ENCODE data around the gene HECW1. TPM values are rescaled to one million over a fixed set of nuclear protein-coding genes. Genes with fewer than 3 reads are reported as not detected.

Gene HECW1
- total RNA-seq, 4 donors from 2014 or later = 1.2 to 3.9 (median 2.0) TPM

DNA sequence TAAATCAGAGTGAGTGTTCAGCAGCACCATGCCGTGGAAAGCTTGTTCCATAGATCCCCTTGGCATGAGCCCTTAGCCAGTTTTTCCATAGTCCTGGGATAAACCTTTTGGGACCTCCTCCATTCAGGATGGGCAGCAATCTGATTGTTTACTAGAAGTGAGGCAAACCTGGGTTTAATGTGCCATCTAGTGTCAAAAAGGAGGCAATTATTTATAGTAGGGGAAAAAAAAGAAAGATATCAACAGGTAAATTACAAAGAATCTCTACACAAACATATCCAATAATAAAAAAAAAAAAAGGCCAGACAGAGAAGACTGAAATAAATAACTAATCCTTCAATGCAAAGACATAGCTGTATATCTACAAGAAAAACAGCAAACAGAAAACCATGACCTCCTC is 241.5 kb downstream of the HECW1 start:
- DNase-seq (no peak), ATAC-seq (no peak)
- H3K27me3 ChIP-seq = no peaks in the 10 kb centered on the region
- no peak overlapping the region for H3K27ac ChIP-seq
- intact Hi-C loops (cut with DNase I; ENCODE audit: low total_unique reads) = no loop called here
- TF ChIP-seq, protein P1, sequence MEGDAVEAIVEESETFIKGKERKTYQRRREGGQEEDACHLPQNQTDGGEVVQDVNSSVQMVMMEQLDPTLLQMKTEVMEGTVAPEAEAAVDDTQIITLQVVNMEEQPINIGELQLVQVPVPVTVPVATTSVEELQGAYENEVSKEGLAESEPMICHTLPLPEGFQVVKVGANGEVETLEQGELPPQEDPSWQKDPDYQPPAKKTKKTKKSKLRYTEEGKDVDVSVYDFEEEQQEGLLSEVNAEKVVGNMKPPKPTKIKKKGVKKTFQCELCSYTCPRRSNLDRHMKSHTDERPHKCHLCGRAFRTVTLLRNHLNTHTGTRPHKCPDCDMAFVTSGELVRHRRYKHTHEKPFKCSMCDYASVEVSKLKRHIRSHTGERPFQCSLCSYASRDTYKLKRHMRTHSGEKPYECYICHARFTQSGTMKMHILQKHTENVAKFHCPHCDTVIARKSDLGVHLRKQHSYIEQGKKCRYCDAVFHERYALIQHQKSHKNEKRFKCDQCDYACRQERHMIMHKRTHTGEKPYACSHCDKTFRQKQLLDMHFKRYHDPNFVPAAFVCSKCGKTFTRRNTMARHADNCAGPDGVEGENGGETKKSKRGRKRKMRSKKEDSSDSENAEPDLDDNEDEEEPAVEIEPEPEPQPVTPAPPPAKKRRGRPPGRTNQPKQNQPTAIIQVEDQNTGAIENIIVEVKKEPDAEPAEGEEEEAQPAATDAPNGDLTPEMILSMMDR (IDR thresholded peaks at IDR 0.05 in 4 of 5, conservative IDR thresholded peaks at IDR 0.05 in 1 of 5) = no peak
- no peak for TF ChIP-seq POLR2A (IDR thresholded peaks at IDR 0.05)
- no peaks in the 10 kb centered on the region for H3K36me3 ChIP-seq
- in situ Hi-C loops (cut with MboI; ENCODE audit: low sequenced_read_pairs in 4 of 4) = no loop called here
- H3K4me1 ChIP-seq = no peaks in the 10 kb centered on the region
- no peak overlapping the region for H3K4me3 ChIP-seq
- no peaks in the 10 kb centered on the region for H3K9me3 ChIP-seq

DNA sequence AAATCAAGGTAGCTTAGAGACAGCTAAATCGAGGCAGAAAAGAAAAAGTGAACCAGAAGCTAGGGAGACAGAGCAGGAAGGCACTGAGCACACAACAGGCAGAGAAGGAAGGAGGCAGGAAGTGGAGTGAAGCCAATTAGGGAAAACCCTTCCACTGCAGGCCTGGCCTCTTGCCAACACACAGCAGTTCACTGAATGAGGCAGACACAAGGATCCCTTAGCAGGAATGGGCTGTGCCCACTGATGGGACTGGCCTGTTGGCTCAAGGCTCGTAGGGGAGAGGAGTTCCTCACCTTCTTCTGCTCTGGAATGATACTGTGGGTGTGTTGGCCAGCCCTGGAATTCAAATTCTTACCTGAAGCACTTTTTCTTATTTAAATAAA is 250.2 kb downstream of the HECW1 start:
- DNase-seq = no peak
- no peaks in the 10 kb centered on the region for H3K27me3 ChIP-seq
- in situ Hi-C loops (cut with MboI; ENCODE audit: low sequenced_read_pairs in 4 of 4) = no loop called here
- H3K4me3 ChIP-seq = no peak overlapping the region
- no peaks in the 10 kb centered on the region for H3K9me3 ChIP-seq
- no peaks in the 10 kb centered on the region for H3K36me3 ChIP-seq
- no peak overlapping the region for H3K27ac ChIP-seq
- TF ChIP-seq POLR2A (IDR thresholded peaks at IDR 0.05) = no peak
- TF ChIP-seq, protein P1 (IDR thresholded peaks at IDR 0.05 in 4 of 5, conservative IDR thresholded peaks at IDR 0.05 in 1 of 5) = no peak
- intact Hi-C loops (cut with DNase I; ENCODE audit: low total_unique reads) = no loop called here
- H3K4me1 ChIP-seq = no peaks in the 10 kb centered on the region
- ATAC-seq = no peak

DNA sequence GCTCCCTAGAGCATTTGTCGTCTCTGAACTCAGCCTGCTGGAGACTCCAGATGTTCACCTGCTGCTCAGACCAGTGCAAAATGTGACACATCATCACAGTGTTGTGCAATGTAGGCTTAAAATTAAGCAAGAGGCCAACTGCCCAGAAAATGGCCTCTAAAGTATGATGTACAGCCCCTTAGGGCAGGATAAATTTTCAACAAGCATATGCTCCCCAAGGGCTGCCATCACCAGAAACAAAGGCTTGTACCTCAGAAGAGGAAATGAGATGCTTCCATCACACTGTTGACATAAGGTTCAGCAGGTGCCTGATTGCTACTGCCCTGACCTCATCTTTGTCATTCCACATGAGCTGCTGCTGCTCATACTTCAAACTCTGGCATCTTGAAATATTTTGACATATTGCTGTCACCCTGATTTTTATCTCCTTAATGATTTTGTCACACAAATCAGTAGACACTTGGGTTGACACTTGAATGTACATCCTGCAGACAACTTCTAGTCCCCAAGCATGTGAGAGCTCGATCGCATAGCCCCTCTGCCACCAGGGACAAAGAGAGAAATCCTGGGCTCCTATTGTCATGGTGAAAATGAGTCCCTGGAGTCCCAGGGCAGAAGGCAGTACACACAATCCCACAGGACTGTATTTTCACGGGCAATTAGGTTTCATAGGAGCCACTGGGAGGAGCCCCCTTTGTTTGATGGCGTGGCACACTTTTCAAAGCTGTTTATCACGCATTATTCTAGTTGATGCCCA is 250.8 kb downstream of the HECW1 start:
- intact Hi-C loops (cut with DNase I; ENCODE audit: low total_unique reads) = no loop called here
- Histone ChIP-seq H3K9me3 (no peaks in the 10 kb centered on the region), H3K27me3 (no peaks in the 10 kb centered on the region), H3K4me1 (no peaks in the 10 kb centered on the region), H3K36me3 (no peaks in the 10 kb centered on the region), H3K27ac (no peak overlapping the region), H3K4me3 (no peak overlapping the region)
- in situ Hi-C loops (cut with MboI; ENCODE audit: low sequenced_read_pairs in 4 of 4) = no loop called here
- ATAC-seq (peak; percentile 41 to 75), DNase-seq (peak in 1 of 2 donors; percentile 14)
- no peak for TF ChIP-seq POLR2A (IDR thresholded peaks at IDR 0.05)

DNA sequence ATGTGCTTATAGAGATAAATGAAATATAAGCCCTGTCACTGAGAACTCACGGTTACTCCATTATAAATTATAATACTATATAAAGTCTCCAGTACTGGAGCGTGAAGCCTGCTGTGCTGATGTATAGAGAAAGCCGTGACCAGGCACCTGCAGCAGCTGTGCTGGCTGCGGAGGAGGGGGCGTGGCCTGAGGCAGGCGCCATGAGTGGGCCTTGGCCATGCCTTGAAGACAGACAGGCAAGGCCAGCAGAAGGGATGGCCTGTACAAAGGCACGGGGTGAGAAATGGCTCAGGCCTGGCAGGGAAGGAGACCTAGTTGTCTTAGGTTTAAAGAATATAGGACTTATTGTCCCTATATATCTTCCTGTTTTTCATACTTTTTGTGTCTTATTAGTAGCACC is 251.9 kb downstream of the HECW1 start:
- intact Hi-C loops (cut with DNase I; ENCODE audit: low total_unique reads) (no loop called here), in situ Hi-C loops (cut with MboI; ENCODE audit: low sequenced_read_pairs in 4 of 4) (no loop called here)
- no peaks in the 10 kb centered on the region for H3K9me3 ChIP-seq
- no peak overlapping the region for H3K27ac ChIP-seq
- TF ChIP-seq POLR2A (IDR thresholded peaks at IDR 0.05) = no peak
- TF ChIP-seq, protein P1 (IDR thresholded peaks at IDR 0.05 in 4 of 5, conservative IDR thresholded peaks at IDR 0.05 in 1 of 5) = no peak
- DNase-seq (no peak), ATAC-seq (no peak)
- no peaks in the 10 kb centered on the region for H3K36me3 ChIP-seq
- no peak overlapping the region for H3K4me3 ChIP-seq
- H3K27me3 ChIP-seq = no peaks in the 10 kb centered on the region
- H3K4me1 ChIP-seq = no peaks in the 10 kb centered on the region

DNA sequence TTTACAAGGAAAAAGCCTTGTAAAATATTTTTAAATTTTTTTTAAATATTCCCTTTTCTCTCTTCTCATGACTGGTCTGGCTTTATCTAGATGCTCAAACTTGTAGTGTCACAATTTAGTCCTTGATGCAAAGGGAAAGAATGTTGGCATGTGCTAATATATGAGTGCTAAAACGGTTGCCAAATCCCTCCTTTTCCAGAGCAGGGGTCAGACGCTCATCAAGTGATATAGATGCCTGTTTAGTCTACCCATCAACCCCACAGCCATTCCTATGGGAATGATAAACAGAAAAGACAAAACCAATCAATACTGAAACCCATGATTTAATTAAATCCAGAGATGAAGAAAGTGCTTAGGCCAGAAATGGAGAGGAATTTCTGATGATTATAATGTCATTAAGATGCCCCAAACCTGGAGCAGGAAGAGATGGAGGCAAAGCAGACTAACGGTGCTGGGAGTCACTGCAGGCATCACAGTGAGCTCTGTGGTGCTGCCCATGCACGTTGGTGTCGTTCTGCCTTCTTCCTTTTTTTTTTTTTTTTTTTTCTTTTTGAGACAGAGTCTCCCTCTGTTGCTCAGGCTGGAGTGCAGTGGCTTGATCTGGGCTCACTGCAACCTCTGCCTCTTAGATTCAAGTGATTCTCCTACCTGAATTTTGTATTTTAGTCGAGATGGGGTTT is 260.4 kb downstream of the HECW1 start:
- Histone ChIP-seq H3K27me3 (no peaks in the 10 kb centered on the region), H3K4me1 (no peaks in the 10 kb centered on the region), H3K27ac (no peak overlapping the region), H3K36me3 (no peaks in the 10 kb centered on the region), H3K9me3 (no peaks in the 10 kb centered on the region), H3K4me3 (no peak overlapping the region)
- ATAC-seq (no peak), DNase-seq (no peak)
- TF ChIP-seq, protein P1 (IDR thresholded peaks at IDR 0.05 in 4 of 5, conservative IDR thresholded peaks at IDR 0.05 in 1 of 5) = no peak
- TF ChIP-seq POLR2A (IDR thresholded peaks at IDR 0.05) = no peak
- intact Hi-C loops (cut with DNase I; ENCODE audit: low total_unique reads) = no loop called here
- in situ Hi-C loops (cut with MboI; ENCODE audit: low sequenced_read_pairs in 4 of 4) = no loop called here
